Suprapubic skin (tissue), 2 donors: ENCODE measurements around the gene ABHD4.

Experiments
- EP300 ChIP-seq: sonication (generic); formaldehyde crosslinking; IDR thresholded peaks from one replicate; pipeline ENCODE4 v1.6.1; 2017; ENCODE audit warnings: antibody characterized with exemption
- POLR2A ChIP-seq, 2 donors: fragments of 450-650 bp; IDR thresholded peaks; one replicate each; pipeline ENCODE4 v1.6.1; 2017; ENCODE audit warnings: antibody characterized with exemption in 2 of 2, mild to moderate bottlenecking in 2 of 2, moderate library complexity in 2 of 2

DNA sequence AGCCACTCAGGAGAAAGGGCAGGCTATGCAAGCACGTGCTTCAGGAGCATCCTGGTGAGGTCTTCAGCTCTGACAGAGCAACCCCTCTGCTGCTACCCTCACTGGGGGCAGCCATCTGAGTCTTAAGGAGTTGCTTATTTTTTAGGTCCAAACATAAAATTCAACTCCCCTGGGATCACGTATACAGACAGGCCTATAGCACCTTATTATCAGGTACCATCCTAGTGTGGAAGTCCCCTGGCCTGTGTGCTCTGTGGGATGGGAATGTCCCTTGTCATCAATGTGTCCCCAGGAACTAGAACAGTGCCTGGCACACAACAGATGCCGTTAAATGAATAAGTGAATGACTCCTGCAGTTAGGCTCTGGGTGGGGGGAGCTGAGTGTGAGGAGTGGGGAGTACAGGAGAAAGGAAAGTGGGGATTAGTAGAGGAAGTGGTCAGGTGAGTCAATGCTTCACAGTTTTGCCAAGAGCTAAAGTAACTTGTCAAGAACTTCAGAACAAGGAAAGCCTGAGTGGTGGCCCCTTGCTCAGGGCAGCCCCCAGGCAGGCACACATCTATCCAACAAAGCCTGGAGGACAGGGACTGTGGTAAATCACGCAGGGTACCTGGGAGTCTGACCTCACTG, 42.6 kb upstream of the ABHD4 start:
- TF ChIP-seq EP300 (no peak), POLR2A (IDR thresholded peaks at IDR 0.05) (no peak)
